ENCODE data around the gene MAT1A. TPM values are rescaled to one million over a fixed set of nuclear protein-coding genes. Genes with fewer than 3 reads are reported as not detected.

MAT1A gene
- total RNA-seq: not detected

GRCh38 chr10:80289451-80290287, at the start of gene MAT1A:
Gene MAT1A, minus strand, starts transcription at chr10:80289658. Its CDS starts 235 bp downstream, at chr10:80289423.
- Histone ChIP-seq H3K4me1 (ENCODE audit: control insufficient read depth in 1 of 2, low read depth in 2 of 2) (no peaks in the 10 kb centered on the region), H3K9me3 (no peaks in the 10 kb centered on the region), H3K4me3 (no peak within 1 kb of the TSS), H3K27me3 (replicated peaks; ENCODE audit: insufficient read depth) (no peaks in the 10 kb centered on the region), H3K36me3 (no peaks in the 10 kb centered on the region), H3K27ac (no peak within 1 kb of the TSS)
- ATAC-seq (ENCODE audit: insufficient number of reproducible peaks, low FRiP score, low read depth) (no peak), DNase-seq (ENCODE audit: low spot score) (no peak)
- no peak for TF ChIP-seq CTCF (IDR thresholded peaks at IDR 0.05)

DNA sequence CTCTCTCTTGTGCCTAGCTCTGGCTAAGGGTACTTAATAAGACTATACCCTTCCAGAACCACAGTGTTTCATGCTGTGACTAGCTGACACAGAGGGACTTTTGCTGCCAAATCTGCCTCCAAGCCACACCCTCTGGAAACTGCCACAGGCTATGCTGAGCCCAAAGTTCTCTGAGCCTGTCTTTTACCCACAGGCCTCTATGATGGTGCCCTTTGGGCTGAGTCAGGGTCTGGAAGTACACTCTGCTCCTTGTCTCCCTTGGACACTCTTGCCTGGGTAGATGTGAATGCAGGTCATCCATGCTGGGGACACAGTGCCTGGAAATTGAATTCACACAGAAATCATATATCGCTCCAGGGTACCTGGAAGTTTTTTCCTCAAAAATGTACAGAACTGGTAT, 44.5 kb upstream of the MAT1A start:
- Histone ChIP-seq H3K27me3 (replicated peaks; ENCODE audit: insufficient read depth) (no peaks in the 10 kb centered on the region), H3K4me3 (no peak overlapping the region), H3K4me1 (ENCODE audit: control insufficient read depth in 1 of 2, low read depth in 2 of 2) (no peaks in the 10 kb centered on the region), H3K9me3 (no peaks in the 10 kb centered on the region), H3K27ac (no peak overlapping the region), H3K36me3 (no peaks in the 10 kb centered on the region)
- DNase-seq (ENCODE audit: low spot score) (no peak), ATAC-seq (ENCODE audit: insufficient number of reproducible peaks, low FRiP score, low read depth) (no peak)
- TF ChIP-seq CTCF (IDR thresholded peaks at IDR 0.05): no peak

DNA sequence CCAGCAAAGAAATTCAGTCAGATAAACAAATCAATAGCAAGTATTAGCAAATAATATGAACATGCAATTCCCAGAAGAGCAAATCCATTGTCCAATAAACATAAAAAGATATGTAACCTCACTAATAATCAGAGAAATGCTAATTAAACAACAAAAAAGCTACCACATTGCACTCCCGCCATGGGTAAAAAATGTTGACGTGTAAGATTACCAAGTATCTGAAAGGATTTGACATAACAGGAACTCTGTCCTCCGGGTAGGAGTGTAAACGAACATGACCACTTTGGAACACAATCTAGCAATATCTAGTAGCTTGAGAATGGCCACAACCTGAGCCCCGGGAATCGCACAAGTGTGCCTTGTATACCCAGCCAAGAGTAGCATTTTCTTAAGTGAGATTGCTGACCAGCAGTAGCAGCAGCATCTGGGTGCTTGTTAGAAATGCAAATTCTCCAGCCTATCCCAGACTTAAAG, 35.5 kb upstream of the MAT1A start:
- ATAC-seq (ENCODE audit: insufficient number of reproducible peaks, low FRiP score, low read depth) (no peak), DNase-seq (ENCODE audit: low spot score) (no peak)
- no peaks in the 10 kb centered on the region for H3K27me3 ChIP-seq (replicated peaks; ENCODE audit: insufficient read depth)
- H3K9me3 ChIP-seq: no peaks in the 10 kb centered on the region
- H3K27ac ChIP-seq: no peak overlapping the region
- no peaks in the 10 kb centered on the region for H3K36me3 ChIP-seq
- no peak overlapping the region for H3K4me3 ChIP-seq
- no peak for TF ChIP-seq CTCF (IDR thresholded peaks at IDR 0.05)
- no peaks in the 10 kb centered on the region for H3K4me1 ChIP-seq (ENCODE audit: control insufficient read depth in 1 of 2, low read depth in 2 of 2)

- no peak for TF ChIP-seq CTCF (IDR thresholded peaks at IDR 0.05)
- H3K9me3 ChIP-seq: no peaks in the 10 kb centered on the region
- H3K36me3 ChIP-seq: no peaks in the 10 kb centered on the region
These were observed 34.6 kb upstream of the MAT1A start for GRCh38 chr10:80324086-80324485.

DNA sequence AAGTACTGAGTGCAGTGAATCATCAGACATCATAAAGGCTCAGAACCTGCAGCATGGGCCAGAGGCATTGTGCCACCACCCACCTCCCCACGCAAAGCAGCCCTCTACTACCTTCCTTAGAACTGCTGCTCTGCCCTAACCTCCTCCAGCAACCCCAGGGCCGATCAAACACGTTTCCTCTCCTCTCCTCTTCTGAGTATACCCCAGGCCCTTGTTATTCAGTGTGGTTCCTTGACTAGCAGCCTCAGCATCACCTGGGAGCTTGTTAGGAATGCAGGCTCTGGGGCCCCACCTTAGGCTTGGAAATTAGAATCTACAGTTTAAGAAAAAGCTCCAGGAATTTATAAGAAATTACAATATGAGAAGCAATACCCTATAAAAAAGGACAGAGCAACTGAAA, 33.9 kb upstream of the MAT1A start:
- DNase-seq (ENCODE audit: low spot score) (no peak), ATAC-seq (ENCODE audit: insufficient number of reproducible peaks, low FRiP score, low read depth) (no peak)
- TF ChIP-seq CTCF (IDR thresholded peaks at IDR 0.05): no peak
- H3K27me3 ChIP-seq (replicated peaks; ENCODE audit: insufficient read depth): no peaks in the 10 kb centered on the region
- H3K27ac ChIP-seq: no peak overlapping the region
- H3K4me1 ChIP-seq (ENCODE audit: control insufficient read depth in 1 of 2, low read depth in 2 of 2): no peaks in the 10 kb centered on the region
- H3K4me3 ChIP-seq: no peak overlapping the region
- no peaks in the 10 kb centered on the region for H3K9me3 ChIP-seq
- H3K36me3 ChIP-seq: no peaks in the 10 kb centered on the region

More at GRCh38 chr10:80324086-80324485, 34.6 kb upstream of the MAT1A start:
- Histone ChIP-seq H3K4me3 (no peak overlapping the region), H3K27ac (no peak overlapping the region), H3K27me3 (replicated peaks; ENCODE audit: insufficient read depth) (no peaks in the 10 kb centered on the region), H3K4me1 (ENCODE audit: control insufficient read depth in 1 of 2, low read depth in 2 of 2) (no peaks in the 10 kb centered on the region)
- DNase-seq (ENCODE audit: low spot score) (no peak), ATAC-seq (ENCODE audit: insufficient number of reproducible peaks, low FRiP score, low read depth) (no peak)
